ENCODE results near the gene FAAP24. TPM values are rescaled to one million over a fixed set of nuclear protein-coding genes. Genes with fewer than 3 reads are reported as not detected.
"Not testable (repeated sequence)": the region's sequence is repeated elsewhere in the genome, so short reads cannot be mapped to it uniquely, and the experiment has no call there.

FAAP24 gene
- total and polyA plus RNA-seq, 8 donors, result 0.34 to 1.0 (median 0.42) TPM

- FAIRE-seq, result no peak
- Histone ChIP-seq H3K27me3 (no peaks in the 10 kb centered on the region), H3K36me3 (peaks cover 0 to 11% (median 0%) of the 10 kb centered on the region in 3 donors), H3K27ac (no peak overlapping the region), H3K9me3 (no peaks in the 10 kb centered on the region), H3K4me3 (no peak overlapping the region), H3K4me1 (peaks cover 0 to 3% (median under 1%) of the 10 kb centered on the region in 3 donors)
- no peak for TF ChIP-seq CTCF (IDR thresholded peaks at IDR 0.05)
- intact Hi-C loops (cut with DNase I), result no loop called here
- DNase-seq, result no peak
- ATAC-seq, result no peak
- WGBS, 2 donors, result 89 to 92% methylated on average over 8 of the region's 8 CpGs
Observed at GRCh38 chr19:33000510-33000909, 28.5 kb downstream of the FAAP24 start.

- peaks cover 0 to 11% (median 0%) of the 10 kb centered on the region in 3 donors for H3K36me3 ChIP-seq
Observed at GRCh38 chr19:33000910-33001309, 28.9 kb downstream of the FAAP24 start.

GRCh38 chr19:33002126-33002865, 30.3 kb downstream of the FAAP24 start:
- H3K4me1 ChIP-seq; FAIRE-seq; H3K27me3 ChIP-seq; H3K9me3 ChIP-seq; intact Hi-C loops (cut with DNase I); H3K4me3 ChIP-seq: not testable (repeated sequence)
- DNase-seq (peak in 1 of 6 donors; percentile 46), ATAC-seq (peak in 3 of 4 donors; percentile 46 to 68 (median 48))
- Histone ChIP-seq H3K27ac (peak overlapping the region in 2 of 4 donors; percentile 15 to 22), H3K36me3 (peaks cover 0 to 11% (median 0%) of the 10 kb centered on the region in 3 donors)
- 70 to 75% methylated on average over 15 of the region's 15 CpGs for WGBS, 2 donors

More at GRCh38 chr19:33000910-33001309, 28.9 kb downstream of the FAAP24 start:
- no peak overlapping the region for H3K27ac ChIP-seq
- no peak for FAIRE-seq
- 82 to 90% methylated on average over 4 of the region's 4 CpGs for WGBS, 2 donors
- intact Hi-C loops (cut with DNase I), result no loop called here
- no peaks in the 10 kb centered on the region for H3K9me3 ChIP-seq
- TF ChIP-seq CTCF (IDR thresholded peaks at IDR 0.05), result no peak
- H3K27me3 ChIP-seq, result no peaks in the 10 kb centered on the region
- no peak overlapping the region for H3K4me3 ChIP-seq
- no peak for DNase-seq
- ATAC-seq, result no peak
- H3K4me1 ChIP-seq, result peaks cover 0 to 4% (median 3%) of the 10 kb centered on the region in 3 donors

- H3K9me3 ChIP-seq; intact Hi-C loops (cut with DNase I); H3K27me3 ChIP-seq; FAIRE-seq; H3K4me3 ChIP-seq; DNase-seq; H3K4me1 ChIP-seq: not testable (repeated sequence)
- Histone ChIP-seq H3K36me3 (peaks cover 0 to 11% (median 0%) of the 10 kb centered on the region in 3 donors), H3K27ac (peak overlapping the region in 2 of 4 donors; percentile 41 to 50)
- peak; percentile 32 to 64 (median 52) for ATAC-seq
- 57 to 67% methylated on average over 6 of the region's 6 CpGs for WGBS, 2 donors
Observed at GRCh38 chr19:33003424-33004024, 31.5 kb downstream of the FAAP24 start.

DNA sequence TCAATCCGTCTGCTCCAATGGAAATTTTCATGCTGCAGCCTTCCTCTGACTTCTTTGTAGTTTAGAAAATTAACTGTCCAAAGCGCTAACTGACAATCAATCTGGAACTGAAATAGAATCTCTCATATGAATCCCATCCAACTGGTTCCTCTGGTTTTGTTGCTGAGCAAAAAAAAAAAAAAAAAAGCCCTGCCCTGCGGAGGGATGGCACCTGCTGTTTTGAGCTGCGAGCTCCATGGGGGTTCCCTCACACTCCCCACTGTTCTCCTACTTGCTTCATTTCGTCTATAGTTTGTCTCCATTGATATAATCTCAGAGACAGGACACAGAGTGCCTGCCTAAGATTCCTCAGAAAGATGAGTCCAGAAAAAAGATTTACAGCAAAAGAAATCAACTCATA, 33.4 kb downstream of the FAAP24 start:
- ATAC-seq (peak in 3 of 4 donors; percentile 31 to 58 (median 50)), DNase-seq (no peak), FAIRE-seq (no peak)
- Histone ChIP-seq H3K36me3 (peaks cover 0 to 11% (median 0%) of the 10 kb centered on the region in 3 donors), H3K4me1 (peaks cover 0 to 4% (median 3%) of the 10 kb centered on the region in 3 donors), H3K27ac (peak overlapping the region in 1 of 4 donors; percentile 13), H3K4me3 (no peak overlapping the region), H3K9me3 (no peaks in the 10 kb centered on the region), H3K27me3 (no peaks in the 10 kb centered on the region)
- WGBS, 2 donors, result 24 to 42% methylated on average over 5 of the region's 5 CpGs
- TF ChIP-seq CTCF (IDR thresholded peaks at IDR 0.05), result no peak
- intact Hi-C loops (cut with DNase I), result no loop called here
